B cell (primary cell): ENCODE results near the gene TRIM74. TPM values are rescaled to one million over a fixed set of nuclear protein-coding genes. Genes with fewer than 3 reads are reported as not detected.
"Not testable (repeated sequence)": the region's sequence is repeated elsewhere in the genome, so short reads cannot be mapped to it uniquely, and the experiment has no call there.

Experiments
- ATAC-seq: fragments of 200-7000 bp; cut with Tn5 transposase; one replicate; pipeline ENCODE4 v1.10.0; 2021; ENCODE audit warnings: low read depth, mild to moderate bottlenecking, moderate number of reproducible peaks, moderate library complexity
- CTCF ChIA-PET: fragments of 350-600 bp; sonication (Branson Sonifier 250); formaldehyde crosslinking; loops from one replicate; lab custom pipeline; 2021; ENCODE audit warnings: antibody characterized with exemption, inconsistent platforms; lab: Charles Lee
- POLR2A ChIA-PET: fragments of 350-600 bp; sonication (Branson Sonifier 250); formaldehyde crosslinking; loops from one replicate; lab custom pipeline; 2021; ENCODE audit warnings: antibody characterized with exemption; lab: Charles Lee
- DNase-seq: peaks from one replicate; pipeline ENCODE4 v3.0.0; 2013
- H2AFZ ChIP-seq: 2 replicates; pipeline ENCODE4 v1.6.1; 2012; ENCODE audit warnings: mild to moderate bottlenecking, low read depth, low read length; ENCODE audit not compliant: insufficient read depth, poor library complexity, severe bottlenecking
- H3K27ac ChIP-seq, 2 donors: 1 replicate in 1 of 2; 2 replicates in 1 of 2; pipeline ENCODE4 v1.5.1; 2012 to 2013; ENCODE audit warnings: low read length in 2 of 2, mild to moderate bottlenecking in 2 of 2, moderate library complexity in 1 of 2
- H3K27me3 ChIP-seq, 4 experiments: fragments of 200-600 bp in 1 of 4; sonication (generic) in 1 of 4; replicated peaks in 1 of 4; 1 replicate in 2 of 4; 2 replicates in 2 of 4; pipeline versions ENCODE4 v1.6.1 to v1.7.0; 2013 to 2016; ENCODE audit warnings: low read length in 3 of 4, mild to moderate bottlenecking in 2 of 4, mixed read lengths in 1 of 4, moderate library complexity in 1 of 4; ENCODE audit not compliant: insufficient read depth in 4 of 4, control insufficient read depth in 3 of 4; ENCODE audit errors: control extremely low read depth in 1 of 4
- H3K36me3 ChIP-seq, 2 experiments: replicated peaks in 1 of 2; 1 replicate in 1 of 2; 2 replicates in 1 of 2; pipeline versions ENCODE4 v1.6.1 to v1.7.1; 2013; ENCODE audit warnings: low read length in 1 of 2; ENCODE audit not compliant: insufficient read depth in 2 of 2, control insufficient read depth in 1 of 2; ENCODE audit errors: control extremely low read depth in 1 of 2, extremely low read depth in 1 of 2
- H3K4me1 ChIP-seq, 2 donors: fragments of 200-600 bp in 1 of 2; sonication (generic) in 1 of 2; 1 replicate in 1 of 2; 2 replicates in 1 of 2; pipeline versions ENCODE4 v1.5.1 to v1.6.1; 2013 to 2017; ENCODE audit warnings: low read length in 2 of 2; ENCODE audit not compliant: control insufficient read depth in 2 of 2, insufficient read depth in 2 of 2
- H3K4me2 ChIP-seq: replicated peaks from 2 replicates; pipeline ENCODE3; 2012; ENCODE audit warnings: mild to moderate bottlenecking, low read depth, low read length; ENCODE audit not compliant: poor library complexity, severe bottlenecking
- H3K4me3 ChIP-seq, 5 experiments: fragments of 200-600 bp in 1 of 5; sonication (generic) in 1 of 5; 1 replicate in 3 of 5; 2 replicates in 2 of 5; pipeline versions ENCODE4 v1.5.1 to v1.7.0; 2011 to 2016; ENCODE audit warnings: low read length in 4 of 5, mild to moderate bottlenecking in 4 of 5, low read depth in 2 of 5, control low read depth in 1 of 5, moderate library complexity in 1 of 5; ENCODE audit not compliant: insufficient read depth in 1 of 5; ENCODE audit errors: control extremely low read depth in 1 of 5, extremely low read depth in 1 of 5
- H3K79me2 ChIP-seq: fragments of 200-600 bp; sonication (generic); one replicate; pipeline ENCODE4 v1.6.0; 2016; ENCODE audit warnings: low read length; ENCODE audit not compliant: control insufficient read depth, insufficient read depth
- H3K9ac ChIP-seq: fragments of 200-600 bp; sonication (generic); 2 replicates; pipeline ENCODE4 v1.6.1; 2017; ENCODE audit warnings: mild to moderate bottlenecking, low read length, moderate library complexity
- H3K9me3 ChIP-seq, 3 donors: one replicate each; pipeline versions ENCODE4 v1.6.1 to v1.7.1; 2013; ENCODE audit warnings: low read length in 2 of 3; ENCODE audit not compliant: control insufficient read depth in 2 of 3, insufficient read depth in 1 of 3; ENCODE audit errors: control extremely low read depth in 1 of 3
- H4K20me1 ChIP-seq: 2 replicates; pipeline ENCODE4 v1.6.0; 2012; ENCODE audit warnings: mild to moderate bottlenecking, low read length; ENCODE audit not compliant: insufficient read depth, control insufficient read depth, poor library complexity, severe bottlenecking
- H3K27ac Mint-ChIP-seq: one replicate; pipeline ENCODE4 v1.8.0; 2021; ENCODE audit warnings: mixed read lengths
- H3K27me3 Mint-ChIP-seq: one replicate; pipeline ENCODE4 v1.8.0; 2021; ENCODE audit warnings: mixed read lengths
- H3K4me1 Mint-ChIP-seq: one replicate; pipeline ENCODE4 v1.8.0; 2021; ENCODE audit warnings: mixed read lengths
- H3K4me3 Mint-ChIP-seq: one replicate; pipeline ENCODE4 v1.8.0; 2021; ENCODE audit warnings: mixed read lengths
- H3K9me3 Mint-ChIP-seq: one replicate; pipeline ENCODE4 v1.8.0; 2022; ENCODE audit warnings: mixed read lengths; ENCODE audit not compliant: insufficient read depth
- whole genome bisulfite sequencing: methylation state at CpG from one replicate; pipeline ENCODE4 v1.1.5; 2013; ENCODE audit warnings: missing lambda C conversion rate; ENCODE audit not compliant: insufficient coverage; 5-methylcytosine and 5-hydroxymethylcytosine counted together
- intact Hi-C: fragments of 100-400 bp; cut with micrococcal nuclease; formaldehyde crosslinking; loops from one replicate; pipeline ENCODE4 v1.10.0; 2022
- polyA plus RNA-seq: library from polyadenylated mRNA; depleted of rRNA; stranded (reverse); fragments of >200 nt; gene quantifications from 2 replicates; pipeline ENCODE4 v1.2.3, GENCODE V29; 2012
- total RNA-seq, 2 donors: library from RNA; stranded (reverse); fragments of 120-200 nt in 1 of 2; gene quantifications; 1 replicate in 1 of 2; 2 replicates in 1 of 2; pipeline versions ENCODE4 v1.2.3 to v1.2.4, GENCODE V29; 2013 to 2022

Gene TRIM74
- total and polyA plus RNA-seq, 2 donors (not counting 1 experiment from before 2014, with no cell fraction given), result 0.97 to 1.2 TPM

GRCh38 chr7:72928216-72928615 is 41.0 kb downstream of the TRIM74 start:
- H3K27ac Mint-ChIP-seq, ATAC-seq, H3K27me3 Mint-ChIP-seq, H3K9ac ChIP-seq, H3K27ac ChIP-seq, H3K4me3 ChIP-seq, CTCF ChIA-PET, H2AFZ ChIP-seq, DNase-seq, H3K9me3 Mint-ChIP-seq, H3K4me2 ChIP-seq, H3K4me3 Mint-ChIP-seq, H3K9me3 ChIP-seq, H4K20me1 ChIP-seq, H3K27me3 ChIP-seq, POLR2A ChIA-PET: not testable (repeated sequence)
- H3K79me2 ChIP-seq, result peaks cover 57% of the 10 kb centered on the region
- 90% methylated on average over 4 of the region's 6 CpGs for WGBS
- H3K4me1 Mint-ChIP-seq, result peaks cover 27% of the 10 kb centered on the region
- H3K36me3 ChIP-seq, result peaks cover 9 to 41% of the 10 kb centered on the region in 2 experiments
- intact Hi-C loops, result loop anchor here (10.0 kb wide), 1 partner anchor 53 kb away; no protein-coding TSS in a partner anchor
- H3K4me1 ChIP-seq, result peaks cover 13 to 17% of the 10 kb centered on the region in 2 donors

GRCh38 chr7:72927791-72928190 is 41.5 kb downstream of the TRIM74 start:
- H3K9me3 ChIP-seq, H3K4me3 Mint-ChIP-seq, H3K27me3 ChIP-seq, H4K20me1 ChIP-seq, H3K9me3 Mint-ChIP-seq, H2AFZ ChIP-seq, ATAC-seq, H3K4me2 ChIP-seq, H3K27ac Mint-ChIP-seq, POLR2A ChIA-PET, H3K27me3 Mint-ChIP-seq, CTCF ChIA-PET, H3K27ac ChIP-seq, H3K9ac ChIP-seq, DNase-seq, H3K4me3 ChIP-seq: not testable (repeated sequence)
- H3K79me2 ChIP-seq, result peaks cover 60% of the 10 kb centered on the region
- H3K36me3 ChIP-seq, result peaks cover 9 to 41% of the 10 kb centered on the region in 2 experiments
- H3K4me1 Mint-ChIP-seq, result peaks cover 29% of the 10 kb centered on the region
- intact Hi-C loops, result loop anchor here (10.0 kb wide), 1 partner anchor 53 kb away; no protein-coding TSS in a partner anchor
- peaks cover 13 to 17% of the 10 kb centered on the region in 2 donors for H3K4me1 ChIP-seq
- 100% methylated on average over 6 of the region's 6 CpGs for WGBS
